ENCODE measurements around the gene DGKQ.

The DGKQ gene

DNA sequence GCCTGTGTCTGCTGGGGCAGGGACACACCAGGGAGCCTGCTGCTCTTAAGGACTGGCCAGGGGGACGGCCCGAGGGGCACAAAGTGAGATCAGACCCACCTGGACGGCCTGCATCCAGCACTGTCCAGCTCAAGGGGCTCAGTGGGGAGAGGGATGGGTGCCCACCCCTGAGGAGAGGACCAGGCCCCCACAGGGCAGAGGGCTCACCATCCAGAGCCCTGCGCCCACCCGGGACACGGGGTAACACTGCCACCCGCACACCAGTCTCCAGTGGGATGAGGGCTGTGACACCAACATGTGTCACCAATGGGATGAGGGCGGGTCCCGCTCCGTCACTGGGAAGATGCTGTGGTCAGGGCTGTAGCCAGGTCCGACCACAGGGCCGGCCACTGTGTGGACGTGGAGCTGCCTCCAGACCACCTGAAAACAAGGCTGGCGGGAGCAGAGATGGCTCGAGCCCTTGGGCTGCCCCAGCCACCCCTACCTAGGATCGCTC lies 13.2 kb downstream of the DGKQ start:
- DNase-seq = no peak

DNA sequence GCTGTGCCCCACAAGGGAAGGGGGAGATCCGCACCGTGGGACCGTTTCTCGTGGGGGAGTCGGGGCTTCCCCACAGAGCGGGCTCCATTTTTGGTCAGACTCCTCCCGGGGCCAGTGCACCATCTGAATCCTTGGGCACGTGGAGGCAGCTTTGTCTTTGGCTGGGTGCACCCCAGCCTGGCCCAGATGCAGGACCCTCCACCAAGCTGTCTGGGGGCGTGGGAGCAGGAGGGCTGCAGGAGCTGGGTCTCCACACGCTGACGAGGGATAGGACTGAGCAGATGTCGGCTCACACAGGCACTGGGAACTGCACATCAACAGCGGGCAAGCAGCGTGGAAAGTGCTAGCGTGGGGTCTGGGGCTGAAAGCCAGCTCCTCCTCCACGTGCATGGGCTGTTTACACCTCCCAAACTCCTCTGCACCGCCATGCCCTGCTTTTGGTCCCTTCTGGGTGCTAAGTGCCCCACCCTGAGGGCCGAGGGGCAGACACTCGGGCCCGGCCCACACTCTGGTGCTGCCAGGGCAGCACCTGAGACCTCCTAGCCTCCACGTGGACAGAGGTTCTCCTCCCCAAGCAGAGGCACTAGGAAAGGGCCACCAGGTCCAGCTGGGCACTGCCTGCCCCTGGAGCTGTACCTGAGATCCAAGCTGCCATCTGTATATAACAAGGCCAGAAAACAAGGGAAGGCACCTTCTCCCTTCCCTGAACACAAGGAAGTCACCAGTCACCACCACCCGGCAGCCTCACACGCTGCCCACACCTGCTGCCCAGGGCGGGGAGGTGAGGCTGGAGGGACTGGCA lies 13.8 kb downstream of the DGKQ start:
- no peak for DNase-seq

DNA sequence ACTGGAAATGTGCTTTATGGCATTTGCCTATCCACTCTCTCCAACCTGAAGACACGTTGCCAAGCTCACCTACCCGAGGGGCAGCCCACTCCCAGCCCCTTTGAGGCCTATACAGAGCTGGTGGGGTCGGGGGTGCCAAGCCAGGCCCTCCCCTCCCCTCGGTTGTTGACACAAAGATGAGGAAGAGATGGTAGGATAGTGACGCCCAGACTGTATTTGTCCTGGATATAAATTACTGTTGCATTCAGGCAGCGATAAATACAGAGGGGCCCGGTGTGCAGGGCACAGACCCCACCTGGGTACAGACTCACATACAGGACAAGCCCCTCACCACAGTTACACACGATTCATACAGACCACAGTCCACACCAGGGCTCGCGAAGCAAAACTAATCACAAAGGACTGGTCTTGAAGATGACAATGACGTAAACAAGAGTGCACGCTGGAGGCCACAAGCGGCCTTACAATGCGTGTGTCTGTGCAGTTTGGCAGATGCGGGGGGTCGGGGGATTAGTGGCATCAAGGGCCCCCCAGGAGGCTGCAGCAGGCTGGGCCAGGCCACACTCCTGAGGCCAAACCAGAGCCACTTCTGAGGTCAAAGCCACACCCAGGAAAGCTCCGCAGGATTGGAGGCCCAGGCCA lies 14.6 kb downstream of the DGKQ start:
- no peak for DNase-seq

DNA sequence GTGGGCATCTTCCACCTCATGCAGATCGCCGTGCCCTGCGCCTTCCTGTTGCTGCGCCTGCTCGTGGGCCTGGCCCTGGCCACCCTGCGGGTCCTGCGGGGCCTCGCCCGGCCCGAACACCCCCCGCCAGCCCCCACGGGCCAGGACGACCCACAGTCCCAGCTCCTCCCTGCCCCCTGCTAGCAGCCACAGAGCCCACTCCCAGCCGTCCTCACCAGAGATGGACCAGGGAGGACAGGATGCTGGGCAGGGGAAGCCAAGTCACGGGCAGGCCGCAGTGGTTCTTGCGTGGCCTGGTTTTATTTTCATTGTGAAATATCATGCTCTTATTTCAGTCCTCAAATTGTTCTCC lies 15.1 kb downstream of the DGKQ start:
- no peak for DNase-seq

DNA sequence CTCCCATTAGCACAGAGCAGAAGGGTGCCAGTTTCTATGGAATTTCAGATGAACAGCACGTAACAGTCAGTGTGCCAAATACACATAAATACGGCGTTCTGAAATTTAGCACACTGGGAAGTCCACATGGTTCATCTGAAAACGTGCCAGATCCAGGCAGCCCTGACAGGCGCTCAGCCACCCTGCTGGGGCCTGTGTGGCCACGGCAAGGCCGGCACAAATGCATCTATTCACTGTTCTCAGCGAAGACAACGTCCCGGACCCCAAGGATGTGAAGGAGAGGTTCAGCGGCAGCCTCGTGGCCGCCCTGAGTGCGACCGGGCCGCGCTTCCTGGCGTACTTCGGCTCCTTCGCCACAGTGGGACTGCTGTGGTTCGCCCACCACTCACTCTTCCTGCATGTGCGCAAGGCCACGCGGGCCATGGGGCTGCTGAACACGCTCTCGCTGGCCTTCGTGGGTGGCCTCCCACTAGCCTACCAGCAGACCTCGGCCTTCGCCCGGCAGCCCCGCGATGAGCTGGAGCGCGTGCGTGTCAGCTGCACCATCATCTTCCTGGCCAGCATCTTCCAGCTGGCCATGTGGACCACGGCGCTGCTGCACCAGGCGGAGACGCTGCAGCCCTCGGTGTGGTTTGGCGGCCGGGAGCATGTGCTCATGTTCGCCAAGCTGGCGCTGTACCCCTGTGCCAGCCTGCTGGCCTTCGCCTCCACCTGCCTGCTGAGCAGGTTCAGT lies 15.6 kb downstream of the DGKQ start:
- no peak for DNase-seq

DNA sequence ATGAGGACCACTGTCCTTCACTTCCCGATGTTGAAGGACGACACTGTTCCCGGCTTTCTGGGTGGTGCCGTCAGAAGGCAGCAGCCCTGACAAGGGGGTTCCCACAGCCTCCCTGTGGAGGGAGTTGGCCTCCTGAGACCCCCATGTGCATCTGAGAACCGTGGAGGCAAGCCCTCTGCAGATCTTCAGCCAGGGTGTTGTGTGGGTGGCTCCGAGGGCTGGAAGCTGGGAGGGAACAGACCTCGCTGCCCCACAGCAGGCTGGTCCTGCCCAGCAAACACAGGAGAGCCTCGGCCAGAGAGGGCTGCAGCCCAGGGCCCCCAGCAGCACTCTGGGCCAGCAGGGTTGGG lies 16.2 kb downstream of the DGKQ start:
- no peak for DNase-seq

DNA sequence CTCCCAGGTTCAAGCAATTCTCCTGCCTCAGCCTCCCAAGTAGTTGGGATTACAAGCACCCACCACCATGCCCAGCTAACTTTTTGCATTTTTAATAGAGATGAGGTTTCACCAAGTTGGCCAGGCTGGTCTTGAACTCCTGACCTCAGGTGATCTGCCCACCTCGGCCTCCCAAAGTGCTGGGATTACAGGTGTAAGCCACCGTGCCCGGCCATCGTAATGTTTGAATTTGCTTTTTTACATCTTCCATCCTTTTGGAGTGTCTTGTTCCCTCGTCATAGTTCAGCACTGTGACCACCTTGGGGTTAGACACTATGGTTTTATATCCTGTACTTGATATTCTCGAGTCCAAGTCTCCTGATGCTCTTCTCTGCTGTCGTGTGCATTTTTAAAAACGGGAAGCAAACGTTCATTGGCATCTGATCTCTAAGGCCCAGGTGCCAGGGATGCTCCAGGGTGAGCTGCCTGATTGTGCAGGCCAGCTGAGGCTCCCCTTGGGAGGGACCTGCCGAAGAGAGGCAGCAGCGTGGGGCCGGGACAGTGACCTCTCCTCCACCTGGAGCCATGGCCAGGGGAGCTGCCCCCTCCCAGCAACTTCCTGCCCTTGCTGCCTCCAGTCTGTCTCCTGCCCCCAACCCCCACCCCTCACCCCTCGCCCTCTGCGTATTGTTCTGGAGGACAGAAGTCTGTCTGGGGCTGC lies 16.7 kb downstream of the DGKQ start:
- DNase-seq = no peak

DNA sequence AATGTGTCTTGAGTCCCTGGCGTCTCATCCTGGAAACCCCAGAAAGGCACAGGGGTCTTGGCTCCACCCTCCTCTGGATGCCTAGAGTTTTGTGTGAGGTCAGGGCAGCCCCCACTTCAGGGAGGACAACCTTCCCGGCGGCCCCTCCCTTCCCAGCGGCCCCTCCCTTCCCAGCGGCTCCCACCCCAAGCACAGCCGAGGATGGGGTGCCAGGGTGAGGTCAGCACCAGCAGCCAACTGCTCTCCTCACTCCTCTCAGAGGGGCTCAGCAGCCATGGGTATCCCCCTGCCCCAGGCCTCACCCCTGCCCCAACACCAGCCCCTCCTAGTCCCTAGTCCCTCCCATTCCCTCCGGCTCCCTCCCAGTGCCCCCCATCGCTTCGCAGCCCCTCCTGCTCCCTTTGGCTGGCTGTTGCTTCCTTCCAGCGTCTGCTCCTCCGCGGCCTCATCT lies 17.4 kb downstream of the DGKQ start:
- no peak for DNase-seq

DNA sequence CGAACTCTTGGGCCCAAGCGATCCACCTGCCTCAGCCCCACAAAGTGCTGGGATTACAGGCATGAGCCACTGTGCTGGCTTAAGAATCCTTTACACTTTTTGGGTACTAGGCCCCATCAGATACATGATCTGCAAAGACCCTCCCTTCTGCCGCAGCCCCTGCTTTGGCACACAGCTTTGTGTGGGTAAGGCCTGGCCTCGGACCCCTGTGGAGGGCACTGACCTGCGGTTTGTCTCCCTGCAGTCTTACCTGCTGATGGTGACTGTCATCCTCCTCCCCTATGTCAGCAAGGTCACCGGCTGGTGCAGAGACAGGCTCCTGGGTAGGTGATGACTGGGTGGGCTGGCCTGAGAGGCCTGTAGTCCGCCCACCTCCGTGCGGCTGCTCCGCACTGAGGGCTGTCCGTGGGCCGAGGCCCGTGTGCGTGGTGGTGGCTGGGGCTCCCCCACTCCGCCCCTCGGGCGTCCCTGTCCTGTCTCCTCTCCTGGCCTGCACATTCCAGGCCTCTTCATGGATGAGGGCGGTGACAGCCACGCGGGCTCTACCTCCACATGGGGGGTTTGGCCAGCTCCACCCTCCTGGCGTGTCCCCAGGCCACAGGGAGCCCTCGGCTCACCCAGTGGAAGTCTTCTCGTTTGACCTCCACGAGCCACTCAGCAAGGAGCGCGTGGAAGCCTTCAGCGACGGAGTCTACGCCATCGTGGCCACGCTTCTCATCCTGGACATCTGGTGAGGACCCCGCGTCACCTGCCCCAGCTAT lies 18.0 kb downstream of the DGKQ start:
- DNase-seq = no peak

DNA sequence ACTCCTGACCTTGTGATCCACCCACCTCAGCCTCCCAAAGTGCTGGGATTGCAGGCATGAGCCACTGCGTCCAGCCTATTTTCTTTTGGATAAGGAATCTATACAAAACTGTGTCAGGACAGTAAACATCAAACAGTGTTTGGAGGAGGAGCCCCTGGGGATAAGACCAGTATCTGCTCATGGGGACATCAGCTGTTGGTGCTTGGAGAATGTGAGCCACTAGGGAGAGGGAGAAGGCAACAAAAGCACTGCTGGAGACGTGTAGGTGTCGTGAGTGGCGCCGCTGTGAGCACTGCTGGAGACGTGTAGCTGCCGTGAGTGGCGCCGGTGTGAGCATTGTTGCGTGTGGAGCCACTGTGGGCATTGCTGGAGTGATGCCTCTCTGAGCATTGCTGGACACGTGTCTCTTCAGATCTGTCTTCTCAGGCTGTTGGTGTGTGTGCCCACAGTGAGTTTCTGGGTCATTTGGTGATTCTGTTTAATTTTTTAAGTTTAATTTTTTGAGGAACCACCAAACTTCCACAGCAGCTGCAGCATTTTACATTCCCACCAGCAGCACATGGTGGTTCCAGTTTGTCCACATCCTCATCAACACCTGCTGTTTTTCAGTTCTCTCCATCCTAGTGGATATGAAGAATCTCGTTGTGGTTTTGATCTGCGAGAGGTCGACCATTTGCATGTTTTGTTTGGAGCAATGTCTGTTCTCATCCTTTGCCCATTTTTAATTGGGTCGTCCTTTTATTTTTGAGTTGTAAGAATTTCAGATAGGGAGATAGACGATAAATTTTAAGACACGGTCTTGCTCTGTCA lies 19.0 kb downstream of the DGKQ start:
- DNase-seq = no peak

DNA sequence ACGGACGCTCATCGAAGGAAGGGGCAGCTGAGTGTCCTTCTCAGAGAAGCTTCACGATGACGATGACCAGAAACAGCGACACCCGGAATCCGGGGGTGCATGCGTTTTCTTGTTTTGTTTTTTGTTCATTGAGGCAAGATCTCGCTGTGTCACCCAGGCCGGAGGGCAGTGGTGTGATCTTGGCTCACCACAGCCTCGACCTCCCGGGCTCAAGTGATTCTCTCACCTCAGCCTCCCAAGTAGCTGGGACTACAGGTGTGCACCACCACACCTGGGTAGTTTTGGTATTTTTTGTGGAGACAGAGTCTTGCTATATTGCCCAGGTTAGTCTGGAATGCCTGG lies 19.8 kb downstream of the DGKQ start:
- no peak for DNase-seq

DNA sequence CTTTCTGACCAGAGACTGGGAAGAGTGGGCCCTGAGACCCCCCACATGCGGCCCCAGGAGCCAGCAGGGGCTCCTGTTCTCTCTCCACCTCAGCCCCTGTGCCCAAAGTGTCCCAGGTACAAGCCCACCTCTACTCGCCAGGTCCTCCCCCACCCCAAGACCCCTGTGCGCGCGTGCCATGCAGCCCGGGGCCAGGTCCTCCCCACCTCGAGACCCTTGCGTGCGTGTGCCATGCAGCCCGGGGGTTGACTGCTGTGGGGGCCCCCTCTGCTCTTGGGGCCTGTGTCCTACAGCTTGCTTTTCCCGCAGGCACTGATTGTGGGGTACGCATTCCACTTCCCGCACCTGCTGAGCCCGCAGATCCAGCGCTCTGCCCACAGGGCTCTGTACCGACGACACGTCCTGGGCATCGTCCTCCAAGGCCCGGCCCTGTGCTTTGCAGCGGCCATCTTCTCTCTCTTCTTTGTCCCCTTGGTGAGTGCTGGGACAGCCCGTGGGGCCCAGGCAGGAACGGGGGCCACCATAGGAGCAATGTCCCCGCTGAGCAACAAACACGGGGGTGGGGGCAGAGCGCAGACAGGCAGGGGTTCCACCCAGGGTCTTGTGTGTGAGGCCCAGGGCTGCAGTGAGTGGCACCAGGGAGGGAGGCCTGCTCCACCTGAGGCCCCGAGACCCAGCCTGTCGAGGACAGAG lies 20.3 kb downstream of the DGKQ start:
- no peak for DNase-seq

DNA sequence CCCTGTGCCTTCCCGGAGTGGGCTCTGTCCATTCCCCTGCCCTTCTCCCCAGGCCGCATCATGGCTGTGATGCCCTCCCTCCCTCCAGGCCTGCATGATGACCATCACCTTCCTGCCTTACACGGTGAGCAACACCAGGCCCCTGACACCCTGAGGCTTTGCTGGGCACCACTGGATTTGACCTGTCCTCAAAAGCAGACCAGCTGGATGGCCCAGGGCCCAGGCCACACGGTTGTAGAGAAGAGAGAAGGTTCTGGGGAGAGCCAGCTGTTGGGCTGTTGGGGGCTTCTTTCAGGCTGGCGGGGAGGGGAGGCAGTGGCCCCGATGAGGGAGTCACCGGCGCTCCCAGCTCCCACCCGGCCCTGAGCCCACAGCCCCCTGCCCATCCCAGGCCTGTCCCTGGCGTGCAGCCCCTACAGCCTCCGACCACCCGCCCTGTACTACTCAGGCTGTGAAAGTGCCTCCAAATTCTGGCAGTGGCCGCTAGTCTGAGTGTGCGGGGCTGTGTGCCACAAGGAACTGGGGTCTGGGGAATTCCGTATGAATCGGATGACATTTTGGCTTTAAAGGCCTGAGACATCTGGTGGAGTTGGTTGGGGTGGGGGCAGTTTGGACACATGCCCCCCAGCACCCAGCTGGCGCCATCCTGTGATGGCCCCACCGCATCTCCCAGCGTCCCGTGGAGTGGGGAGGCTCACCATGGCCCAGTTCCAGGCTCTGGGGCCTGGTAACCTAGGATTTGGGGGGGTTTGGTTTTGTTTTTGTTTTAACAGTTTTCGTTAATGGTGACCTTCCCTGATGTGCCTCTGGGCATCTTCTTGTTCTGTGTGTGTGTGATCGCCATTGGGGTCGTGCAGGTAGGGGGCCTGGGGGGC lies 21.5 kb downstream of the DGKQ start:
- no peak for DNase-seq

DNA sequence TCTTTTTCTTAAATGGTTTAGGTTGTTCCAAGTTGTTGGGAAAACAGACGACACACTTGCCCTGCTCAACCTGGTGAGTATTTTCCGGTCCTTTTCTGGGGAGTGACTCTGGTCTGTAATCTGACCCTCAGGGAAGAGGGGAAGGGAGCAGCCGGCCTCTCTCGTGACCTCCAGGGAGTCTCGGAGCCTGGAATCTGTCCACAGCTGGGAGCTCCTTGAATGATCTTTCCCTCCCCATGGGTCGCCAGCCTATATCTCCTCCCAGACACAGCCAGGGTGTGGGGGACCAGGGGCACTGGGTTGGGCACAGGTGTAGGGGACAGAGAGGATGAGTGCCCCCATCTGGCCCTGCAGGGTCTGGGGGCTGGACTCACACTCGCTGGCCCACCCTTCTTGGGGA lies 22.2 kb downstream of the DGKQ start:
- no peak for DNase-seq

DNA sequence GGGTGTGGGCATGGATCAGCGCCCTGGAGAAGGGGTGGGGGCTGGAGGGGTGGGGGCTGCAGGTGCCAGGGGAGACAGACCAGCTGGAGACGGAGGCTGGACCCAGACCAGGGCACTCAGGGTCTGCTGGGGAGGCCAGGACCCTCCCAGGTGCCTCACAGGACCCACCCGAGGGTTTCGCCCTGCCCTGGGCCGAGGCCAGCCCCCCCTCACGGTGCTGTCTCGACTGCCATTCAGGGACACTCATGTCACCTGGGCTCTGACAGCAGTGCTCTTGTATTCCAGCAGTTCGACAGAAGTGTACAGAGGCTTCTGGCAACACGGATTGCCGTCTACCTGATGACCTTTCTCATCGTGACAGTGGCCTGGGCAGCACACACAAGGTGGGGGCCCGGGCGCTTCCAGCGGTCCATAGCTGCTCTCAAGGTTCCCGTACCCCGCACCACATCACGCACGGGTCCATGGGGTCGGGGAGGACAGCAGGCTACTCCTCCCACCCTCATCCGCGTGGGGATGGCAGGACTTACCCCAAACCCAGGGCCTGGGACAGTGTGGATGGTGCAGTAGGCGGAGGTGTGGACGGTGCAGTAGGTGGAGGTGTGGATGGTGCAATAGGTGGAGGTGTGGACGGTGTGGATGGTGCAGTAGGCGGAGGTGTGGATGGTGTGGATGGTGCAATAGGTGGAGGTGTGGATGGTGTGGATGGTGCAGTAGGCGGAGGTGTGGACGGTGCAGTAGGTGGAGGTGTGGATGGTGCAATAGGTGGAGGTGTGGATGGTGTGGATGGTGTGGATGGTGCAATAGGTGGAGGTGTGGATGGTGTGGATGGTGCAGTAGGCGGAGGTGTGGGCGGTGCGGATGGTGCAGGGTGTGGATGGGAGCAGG lies 23.0 kb downstream of the DGKQ start:
- no peak for DNase-seq

DNA sequence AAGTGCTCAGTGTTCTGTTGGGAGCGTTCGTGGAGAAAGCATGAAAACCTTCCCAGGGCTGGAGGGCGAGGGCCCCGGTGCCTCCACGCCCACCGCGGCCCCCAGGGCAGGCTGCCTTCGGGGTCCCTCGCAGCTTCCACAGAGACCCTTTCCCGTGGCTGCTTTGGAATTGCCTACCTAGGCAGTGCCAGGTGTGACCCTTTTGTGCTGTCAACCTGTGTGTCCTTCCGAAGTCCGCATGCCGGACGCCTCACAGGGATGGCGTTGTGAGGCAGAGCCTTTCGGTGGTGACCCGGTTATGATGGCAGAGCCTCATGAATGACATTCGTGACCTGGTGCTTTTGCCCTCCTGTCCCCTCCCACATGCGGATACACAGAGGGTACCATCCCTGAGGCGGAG lies 23.7 kb downstream of the DGKQ start:
- no peak for DNase-seq

DNA sequence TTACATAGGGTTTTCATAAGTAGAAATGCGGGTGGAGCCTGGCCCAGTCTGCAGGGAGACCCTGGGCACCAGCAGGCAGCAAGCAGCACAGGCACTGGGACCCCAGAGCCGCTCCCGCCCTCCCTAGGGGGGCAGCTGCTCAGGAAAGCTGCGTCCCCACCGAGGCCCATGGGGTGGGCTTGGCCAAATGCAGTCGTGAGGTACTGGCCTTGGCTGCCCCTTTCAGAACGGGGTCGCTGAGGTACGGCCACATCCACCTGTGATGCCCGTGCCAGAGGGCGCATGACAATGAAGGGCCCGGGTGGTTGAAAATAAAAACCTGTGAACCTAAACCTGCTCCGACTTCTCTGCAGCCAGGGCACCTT lies 24.5 kb downstream of the DGKQ start:
- DNase-seq = no peak

DNA sequence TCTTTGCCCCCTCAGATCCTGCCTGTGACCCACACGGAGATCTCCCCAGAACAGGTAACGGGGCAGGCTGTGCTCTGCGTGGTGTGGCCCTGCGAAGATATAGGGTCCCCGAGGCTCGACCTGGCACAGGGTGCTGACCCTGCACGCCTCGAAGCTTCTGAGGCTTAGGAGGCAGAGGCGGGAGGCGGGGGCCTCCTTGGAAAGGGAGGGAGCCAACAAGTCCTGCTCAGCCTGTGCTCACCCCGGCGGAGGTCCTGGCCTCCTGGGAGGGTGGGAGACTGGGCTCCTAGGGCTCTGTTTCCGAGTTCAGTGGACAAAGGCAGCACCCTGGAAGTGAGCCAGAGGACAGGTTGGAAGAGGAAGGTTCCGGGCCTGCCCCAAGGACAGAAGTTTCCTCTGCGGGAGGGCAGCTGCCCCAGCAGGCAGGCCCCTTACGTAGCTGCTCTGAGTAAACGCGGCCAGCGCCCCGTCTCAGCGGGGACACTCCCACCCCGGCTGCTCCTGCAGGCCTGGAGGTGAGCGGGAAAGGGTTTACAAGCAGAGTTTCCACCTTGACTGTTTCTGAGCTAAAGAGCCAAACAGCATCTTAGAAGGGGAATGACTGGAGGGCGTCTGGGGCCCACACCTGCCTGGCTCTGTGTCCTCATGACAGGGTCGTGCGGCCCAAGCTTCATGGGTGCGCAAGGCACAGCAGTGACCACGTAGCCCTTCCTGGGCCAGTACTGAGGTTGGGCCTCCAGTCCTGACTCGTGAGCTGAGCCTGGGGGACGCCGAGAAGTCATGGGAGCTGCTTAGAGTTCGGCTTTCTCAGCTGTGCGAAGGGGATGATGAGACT lies 25.1 kb downstream of the DGKQ start:
- no peak for DNase-seq
